ENCODE data around the gene EIF2A.
A peak's percentile ranks its signal among the peaks of the same experiment; 100 is the strongest.
"Not testable (repeated sequence)": the region's sequence is repeated elsewhere in the genome, so short reads cannot be mapped to it uniquely, and the experiment has no call there.

Gene EIF2A

GRCh38 chr3:150546226-150547044, at the start of gene EIF2A, which contains the start of gene SERP1:
Gene EIF2A, plus strand, starts transcription at chr3:150546787. Its CDS starts 16 bp downstream, at chr3:150546803.
Gene SERP1, minus strand, starts transcription at chr3:150546496. Its CDS starts 361 bp downstream, at chr3:150546135.
- peak; percentile 98 to 99 (median 99) for DNase-seq (ENCODE audit: low read depth in 3 of 3)

GRCh38 chr3:150497956-150498355, 48.6 kb upstream of the EIF2A start:
- no peak for DNase-seq (ENCODE audit: low read depth in 3 of 3)

GRCh38 chr3:150500960-150501359, 45.6 kb upstream of the EIF2A start:
- not testable (repeated sequence) for DNase-seq (ENCODE audit: low read depth in 3 of 3)

- DNase-seq (ENCODE audit: low read depth in 3 of 3): no peak
Observed at GRCh38 chr3:150503402-150504099, 43.0 kb upstream of the EIF2A start.

- DNase-seq (ENCODE audit: low read depth in 3 of 3): no peak
Observed at GRCh38 chr3:150504483-150504882, 42.1 kb upstream of the EIF2A start.

- DNase-seq (ENCODE audit: low read depth in 3 of 3): no peak
Observed at GRCh38 chr3:150508401-150508800, 38.2 kb upstream of the EIF2A start.

GRCh38 chr3:150509780-150510179, 36.8 kb upstream of the EIF2A start:
- no peak for DNase-seq (ENCODE audit: low read depth in 3 of 3)

GRCh38 chr3:150511122-150511821, 35.3 kb upstream of the EIF2A start:
- DNase-seq (ENCODE audit: low read depth in 3 of 3): no peak

GRCh38 chr3:150515210-150515609, 31.4 kb upstream of the EIF2A start:
- no peak for DNase-seq (ENCODE audit: low read depth in 3 of 3)

- no peak for DNase-seq (ENCODE audit: low read depth in 3 of 3)
Observed at GRCh38 chr3:150519026-150519425, 27.6 kb upstream of the EIF2A start.

GRCh38 chr3:150520408-150520807, 26.2 kb upstream of the EIF2A start:
- no peak for DNase-seq (ENCODE audit: low read depth in 3 of 3)

GRCh38 chr3:150521463-150521862, 25.1 kb upstream of the EIF2A start:
- no peak for DNase-seq (ENCODE audit: low read depth in 3 of 3)

- DNase-seq (ENCODE audit: low read depth in 3 of 3): no peak
Observed at GRCh38 chr3:150523538-150523937, 23.0 kb upstream of the EIF2A start.

GRCh38 chr3:150527464-150528255, 18.9 kb upstream of the EIF2A start:
- no peak for DNase-seq (ENCODE audit: low read depth in 3 of 3)

- no peak for DNase-seq (ENCODE audit: low read depth in 3 of 3)
Observed at GRCh38 chr3:150528354-150528797, 18.2 kb upstream of the EIF2A start.

- no peak for DNase-seq (ENCODE audit: low read depth in 3 of 3)
Observed at GRCh38 chr3:150531775-150532174, 14.8 kb upstream of the EIF2A start.

- no peak for DNase-seq (ENCODE audit: low read depth in 3 of 3)
Observed at GRCh38 chr3:150535204-150535603, 11.4 kb upstream of the EIF2A start.

- no peak for DNase-seq (ENCODE audit: low read depth in 3 of 3)
Observed at GRCh38 chr3:150538324-150539208, 8.0 kb upstream of the EIF2A start.

- DNase-seq (ENCODE audit: low read depth in 3 of 3): no peak
Observed at GRCh38 chr3:150540297-150540696, 6.3 kb upstream of the EIF2A start.

- DNase-seq (ENCODE audit: low read depth in 3 of 3): no peak
Observed at GRCh38 chr3:150540991-150541390, 5.6 kb upstream of the EIF2A start.

All from stimulated activated CD4-positive, alpha-beta T cell treated with anti-CD3 and anti-CD28 coated beads, TNF-alpha, amount 100 ng/mL, for 24 hours (primary cell).